GM12801 (cell line): ENCODE results near the gene JUND.

Source experiments
- CTCF ChIP-seq: IDR thresholded peaks from one replicate; pipeline ENCODE4 v1.5.1; 2011; ENCODE audit warnings: control low read depth; ENCODE audit not compliant: insufficient read length; ENCODE audit errors: extremely low read depth

JUND gene

DNA sequence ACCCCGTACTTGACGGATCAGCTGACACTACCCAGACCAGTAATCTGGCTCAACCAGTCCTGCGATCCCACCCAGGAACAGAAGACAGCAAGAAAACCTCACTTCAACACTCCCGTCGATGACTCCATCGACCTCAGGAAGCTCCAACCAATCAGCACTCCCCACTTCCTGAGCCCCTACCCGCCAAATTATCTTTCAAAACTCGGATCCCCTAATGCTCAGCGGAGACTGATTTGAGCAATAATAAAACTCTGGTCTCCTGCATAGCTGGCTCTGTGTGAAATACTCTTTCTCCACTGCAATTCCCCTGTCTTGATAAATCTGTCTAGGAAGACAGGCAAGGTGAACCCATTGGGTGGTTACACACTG is 40.3 kb upstream of the JUND start:
- no peak for TF ChIP-seq CTCF

DNA sequence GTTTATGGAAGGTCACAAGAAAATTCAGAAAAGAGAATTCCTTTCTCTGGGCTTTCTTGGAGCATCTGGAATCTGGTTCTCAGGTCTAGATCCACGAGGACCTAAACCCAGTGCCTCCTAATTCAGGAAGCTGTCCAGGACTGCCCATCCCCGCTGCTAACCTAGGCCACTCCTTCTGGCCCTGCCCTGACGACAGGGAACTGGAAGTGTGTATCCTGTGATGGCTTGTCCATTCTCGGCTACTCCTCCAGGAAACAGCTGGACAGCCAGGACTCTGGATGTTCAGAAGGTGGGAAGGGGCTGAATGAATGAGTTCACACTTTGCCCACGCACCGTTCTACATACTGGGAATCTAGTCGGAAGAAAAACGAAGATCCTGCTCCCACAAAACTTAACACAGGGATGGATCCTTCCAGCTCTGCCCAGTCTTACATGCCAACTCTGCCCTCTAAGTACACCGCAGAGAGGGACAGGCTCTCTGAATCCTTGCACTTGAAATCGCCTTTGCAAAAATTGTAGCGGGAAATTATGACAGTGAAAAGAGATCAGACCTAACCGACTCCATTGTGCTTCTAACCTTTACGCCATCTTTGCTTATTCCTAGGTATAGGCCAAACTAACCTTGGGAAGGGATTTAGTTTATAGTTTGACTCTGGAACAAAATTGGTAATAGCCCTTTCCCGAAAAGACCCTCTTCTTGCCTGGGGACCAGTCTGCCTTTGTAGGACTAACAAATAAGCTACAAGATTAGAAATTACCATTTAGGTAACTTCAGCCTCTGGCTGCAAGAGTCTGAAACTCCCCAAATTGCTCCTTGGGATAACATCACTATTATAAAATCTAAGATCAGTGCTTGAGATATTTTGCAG is 39.7 kb upstream of the JUND start:
- no peak for TF ChIP-seq CTCF

GRCh38 chr19:18319591-18320135 is 38.2 kb upstream of the JUND start:
- no peak for TF ChIP-seq CTCF

GRCh38 chr19:18317961-18318800 is 36.8 kb upstream of the JUND start:
- TF ChIP-seq CTCF, result no peak

DNA sequence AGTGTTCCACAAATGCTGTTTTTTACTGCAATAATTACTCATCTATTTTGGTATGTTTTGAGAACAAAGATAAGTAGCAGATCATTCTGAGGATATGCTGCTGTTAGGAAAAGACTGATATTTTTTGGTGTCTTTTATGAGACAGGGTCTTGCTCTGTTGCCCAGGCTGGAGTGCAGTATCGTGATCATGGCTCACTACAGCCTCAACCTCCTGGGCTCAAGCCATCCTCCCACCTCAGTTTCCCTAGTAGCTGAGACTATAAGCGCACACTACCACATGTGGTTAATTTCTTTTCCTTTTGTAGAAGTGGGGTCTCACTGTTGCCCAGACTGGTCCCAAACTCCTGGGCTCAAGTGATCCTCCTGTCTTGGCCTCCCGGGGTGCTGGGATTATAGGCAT is 32.0 kb upstream of the JUND start:
- TF ChIP-seq CTCF, result no peak

DNA sequence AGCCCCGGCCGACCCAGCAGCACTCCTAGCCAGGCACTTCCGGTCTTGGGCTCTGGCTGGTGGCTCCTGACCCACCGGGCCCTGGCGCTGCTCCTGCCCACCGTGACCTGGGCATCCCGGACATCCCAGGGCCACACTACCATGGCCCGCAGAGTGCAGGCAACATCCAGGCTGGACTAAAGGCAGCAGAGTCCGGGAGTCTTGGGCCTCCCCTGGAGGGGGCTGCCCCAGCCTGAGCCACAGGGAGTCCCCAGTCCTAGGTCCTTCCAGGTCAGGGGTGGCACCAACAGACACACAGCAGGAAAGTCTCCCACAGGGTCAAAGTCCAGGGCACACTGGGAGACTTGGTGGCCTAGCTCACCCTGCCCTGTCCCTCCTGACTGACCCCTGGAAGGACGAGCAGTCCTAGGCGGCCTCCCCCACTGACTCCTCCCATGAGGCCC is 30.7 kb upstream of the JUND start:
- TF ChIP-seq CTCF, result no peak

DNA sequence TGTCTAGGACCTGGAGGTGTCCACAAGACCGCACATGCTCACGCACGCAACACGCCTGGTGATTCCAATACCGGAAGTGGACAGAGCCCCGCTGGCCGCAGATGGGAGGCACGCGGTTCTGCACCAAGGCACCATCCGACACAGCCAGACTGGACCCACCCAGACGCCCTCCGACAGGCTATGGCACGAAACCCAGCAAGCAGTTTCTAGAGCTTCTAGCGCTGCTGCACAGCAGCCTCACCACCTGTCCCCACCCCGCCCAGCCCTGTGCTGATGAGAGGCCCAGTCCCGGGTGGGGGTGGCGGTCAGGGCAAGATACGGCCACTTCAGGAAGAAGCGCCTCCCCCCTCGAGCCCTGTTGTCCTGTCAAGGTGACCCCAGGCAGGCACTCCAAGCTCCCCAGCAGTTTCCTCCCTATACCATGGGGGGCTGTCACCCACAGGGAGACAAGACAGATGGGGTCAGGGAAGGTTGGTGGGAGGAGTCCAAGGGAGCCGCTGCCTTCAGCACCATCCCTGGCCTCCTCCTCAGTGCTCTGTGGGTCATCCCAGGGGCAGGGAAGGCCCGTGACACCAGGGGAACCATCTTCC is 30.2 kb upstream of the JUND start:
- no peak for TF ChIP-seq CTCF
